Measurements from ENCODE around the gene MYCBPAP.

The MYCBPAP gene

GRCh38 chr17:50573866-50574611 is 65.8 kb downstream of the MYCBPAP start:
- DNase-seq (ENCODE audit: low read depth) = no peak

GRCh38 chr17:50575581-50576210 is 67.5 kb downstream of the MYCBPAP start:
- DNase-seq (ENCODE audit: low read depth) = no peak

- DNase-seq (ENCODE audit: low read depth) = no peak
These were observed 68.6 kb downstream of the MYCBPAP start for GRCh38 chr17:50576864-50577263.

- no peak for DNase-seq (ENCODE audit: low read depth)
These were observed 69.3 kb downstream of the MYCBPAP start for GRCh38 chr17:50577451-50577954.

GRCh38 chr17:50578173-50578572 is 69.9 kb downstream of the MYCBPAP start:
- no peak for DNase-seq (ENCODE audit: low read depth)

GRCh38 chr17:50579399-50579798 is 71.2 kb downstream of the MYCBPAP start:
- DNase-seq (ENCODE audit: low read depth) = no peak

GRCh38 chr17:50580646-50581045 is 72.4 kb downstream of the MYCBPAP start:
- no peak for DNase-seq (ENCODE audit: low read depth)

Data from activated T-helper 9 cell treated with anti-CD3 and anti-CD28 coated beads, Interleukin-2, amount 50 U/mL, for 16 hours (primary cell).